ENCODE results near the gene CUX1. TPM values are rescaled to one million over a fixed set of nuclear protein-coding genes. Genes with fewer than 3 reads are reported as not detected.

CUX1 gene
- total RNA-seq, 4 donors from 2014 or later = 93.8 to 156 (median 112) TPM

GRCh38 chr7:102012941-102013461 is 195.6 kb downstream of the CUX1 start:
- H3K27me3 ChIP-seq = no peaks in the 10 kb centered on the region
- intact Hi-C loops (cut with DNase I) = loop anchor here (10.0 kb wide), 1 partner anchor 68 kb away; no protein-coding TSS in a partner anchor
- H3K27ac ChIP-seq = no peak overlapping the region
- no peaks in the 10 kb centered on the region for H3K36me3 ChIP-seq
- no peak for DNase-seq
- no peak for TF ChIP-seq POLR2A (IDR thresholded peaks at IDR 0.05)
- TF ChIP-seq CTCF (IDR thresholded peaks at IDR 0.05) = no peak
- WGBS, 2 donors = 69 to 70% methylated on average over 9 of the region's 9 CpGs
- no peak overlapping the region for H3K4me3 ChIP-seq (replicated peaks in 1 of 3)
- H3K9me3 ChIP-seq = no peaks in the 10 kb centered on the region
- peaks cover 0 to 12% of the 10 kb centered on the region in 2 donors for H3K4me1 ChIP-seq

DNA sequence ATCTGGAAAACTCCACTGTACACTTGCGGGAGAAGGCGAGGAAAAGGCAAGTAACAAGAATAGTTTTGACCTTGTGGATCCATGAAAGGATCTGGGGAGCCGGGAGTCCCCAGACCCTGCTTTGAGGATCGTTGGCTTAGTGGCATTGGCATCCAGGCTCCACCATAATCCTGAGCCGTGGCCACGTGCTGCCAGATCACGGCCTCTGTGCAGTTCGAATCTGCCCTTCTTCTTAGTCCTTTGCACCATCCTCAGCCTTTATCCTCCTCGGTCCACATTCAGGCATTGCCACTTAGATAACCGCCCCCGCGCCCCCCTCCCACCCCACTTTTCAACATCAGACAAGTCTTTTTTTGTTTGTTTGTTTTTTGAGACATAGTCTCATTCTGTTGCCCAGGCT is 201.4 kb downstream of the CUX1 start:
- Histone ChIP-seq H3K4me3 (replicated peaks in 1 of 3) (no peak overlapping the region), H3K9me3 (no peaks in the 10 kb centered on the region), H3K4me1 (peaks cover 0 to 2% of the 10 kb centered on the region in 2 donors), H3K36me3 (no peaks in the 10 kb centered on the region), H3K27me3 (no peaks in the 10 kb centered on the region), H3K27ac (no peak overlapping the region)
- intact Hi-C loops (cut with DNase I) = loop anchor here (10.0 kb wide), 1 partner anchor 74 kb away; no protein-coding TSS in a partner anchor
- TF ChIP-seq POLR2A (IDR thresholded peaks at IDR 0.05) = no peak
- TF ChIP-seq CTCF (IDR thresholded peaks at IDR 0.05) = no peak
- no peak for DNase-seq
- whole genome bisulfite sequencing, 2 donors = 85 to 88% methylated on average over 11 to 12 of the region's 12 CpGs

- Histone ChIP-seq H3K4me3 (replicated peaks in 1 of 3) (no peak overlapping the region), H3K27ac (no peak overlapping the region), H3K27me3 (no peaks in the 10 kb centered on the region), H3K36me3 (no peaks in the 10 kb centered on the region), H3K9me3 (no peaks in the 10 kb centered on the region), H3K4me1 (peaks cover 0 to 4% of the 10 kb centered on the region in 2 donors)
- WGBS, 2 donors = 96 to 98% methylated on average over 7 of the region's 7 CpGs
- intact Hi-C loops (cut with DNase I) = loop anchor here (10.0 kb wide), 1 partner anchor 75 kb away; no protein-coding TSS in a partner anchor
- DNase-seq = no peak
- no peak for TF ChIP-seq CTCF (IDR thresholded peaks at IDR 0.05)
- no peak for TF ChIP-seq POLR2A (IDR thresholded peaks at IDR 0.05)
Measured at GRCh38 chr7:102019461-102019860, 202.0 kb downstream of the CUX1 start.

DNA sequence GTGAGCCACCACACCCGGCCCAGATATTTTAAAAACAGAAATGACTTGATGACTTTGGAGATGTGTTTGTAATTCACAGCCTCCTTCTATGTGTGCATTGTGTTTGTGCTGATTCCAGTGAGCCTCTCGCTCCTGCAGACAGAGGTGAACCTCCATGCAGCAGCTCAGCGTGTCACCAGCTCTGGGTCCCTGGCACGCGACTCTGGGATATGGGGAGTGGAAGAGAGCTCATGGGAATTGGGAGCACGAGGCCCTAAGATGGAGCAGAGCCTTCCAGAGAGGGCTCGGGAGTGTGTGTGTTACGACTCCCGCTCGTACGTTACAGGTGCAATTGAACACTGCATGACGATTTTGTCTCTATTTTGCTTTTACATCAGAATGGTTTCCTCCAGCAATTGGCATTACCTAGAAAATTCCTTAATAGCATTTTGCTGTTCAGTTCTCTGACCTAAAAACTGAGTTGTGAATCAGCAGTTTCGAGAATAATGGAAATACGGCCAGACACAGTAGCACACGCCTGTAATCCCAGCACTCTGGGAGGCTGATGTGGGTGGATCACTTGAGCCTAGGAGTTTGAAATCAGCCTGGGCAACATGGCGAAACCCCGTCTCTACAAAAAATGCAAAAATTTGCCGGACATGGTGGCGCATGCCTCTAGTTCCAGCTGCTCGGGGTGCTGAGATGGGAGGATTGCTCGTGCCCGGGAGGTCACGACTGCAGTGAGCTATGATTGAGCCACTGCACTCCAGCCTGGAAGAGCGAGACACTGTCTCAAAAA is 204.6 kb downstream of the CUX1 start:
- WGBS, 2 donors = 94 to 96% methylated on average over 24 of the region's 24 CpGs

More for the DNA sequence above, 204.6 kb downstream of the CUX1 start:
- intact Hi-C loops (cut with DNase I) = no loop called here
- H3K27ac ChIP-seq = no peak overlapping the region
- H3K27me3 ChIP-seq = no peaks in the 10 kb centered on the region
- H3K36me3 ChIP-seq = no peaks in the 10 kb centered on the region
- H3K4me1 ChIP-seq = peaks cover 0 to 4% of the 10 kb centered on the region in 2 donors
- DNase-seq = no peak
- TF ChIP-seq CTCF (IDR thresholded peaks at IDR 0.05) (no peak), POLR2A (IDR thresholded peaks at IDR 0.05) (no peak)
- no peaks in the 10 kb centered on the region for H3K9me3 ChIP-seq
- no peak overlapping the region for H3K4me3 ChIP-seq (replicated peaks in 1 of 3)
